ENCODE measurements around the gene GREB1L.
"Not testable (repeated sequence)": the region's sequence is repeated elsewhere in the genome, so short reads cannot be mapped to it uniquely, and the experiment has no call there.

Gene GREB1L

GRCh38 chr18:21264651-21265050 is 22.6 kb downstream of the GREB1L start:
- DNase-seq (ENCODE audit: low read depth) = no peak

- DNase-seq (ENCODE audit: low read depth) = no peak
Measured at GRCh38 chr18:21265971-21266673, 24.1 kb downstream of the GREB1L start.

- DNase-seq (ENCODE audit: low read depth) = no peak
Measured at GRCh38 chr18:21267400-21267799, 25.4 kb downstream of the GREB1L start.

DNA sequence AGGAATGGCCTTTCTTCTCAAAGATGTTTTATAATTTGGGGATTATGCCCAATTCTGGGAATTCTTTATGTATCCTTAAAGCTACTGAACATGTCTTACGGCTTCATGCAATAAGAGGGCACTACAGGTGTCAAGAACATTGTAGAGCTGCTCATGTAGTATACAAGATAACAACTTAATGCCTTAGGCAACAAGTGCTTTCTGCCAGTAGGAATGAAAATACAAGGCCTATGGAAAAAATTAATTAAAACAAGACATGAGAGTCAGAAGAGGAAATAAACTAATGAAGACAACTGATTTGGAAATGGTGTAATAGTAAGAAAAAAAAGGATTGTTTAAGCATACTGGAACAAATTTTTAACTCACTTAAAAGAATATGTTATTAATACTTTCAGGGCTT is 27.3 kb downstream of the GREB1L start:
- no peak for DNase-seq (ENCODE audit: low read depth)

- no peak for DNase-seq (ENCODE audit: low read depth)
Measured at GRCh38 chr18:21270453-21270852, 28.4 kb downstream of the GREB1L start.

DNA sequence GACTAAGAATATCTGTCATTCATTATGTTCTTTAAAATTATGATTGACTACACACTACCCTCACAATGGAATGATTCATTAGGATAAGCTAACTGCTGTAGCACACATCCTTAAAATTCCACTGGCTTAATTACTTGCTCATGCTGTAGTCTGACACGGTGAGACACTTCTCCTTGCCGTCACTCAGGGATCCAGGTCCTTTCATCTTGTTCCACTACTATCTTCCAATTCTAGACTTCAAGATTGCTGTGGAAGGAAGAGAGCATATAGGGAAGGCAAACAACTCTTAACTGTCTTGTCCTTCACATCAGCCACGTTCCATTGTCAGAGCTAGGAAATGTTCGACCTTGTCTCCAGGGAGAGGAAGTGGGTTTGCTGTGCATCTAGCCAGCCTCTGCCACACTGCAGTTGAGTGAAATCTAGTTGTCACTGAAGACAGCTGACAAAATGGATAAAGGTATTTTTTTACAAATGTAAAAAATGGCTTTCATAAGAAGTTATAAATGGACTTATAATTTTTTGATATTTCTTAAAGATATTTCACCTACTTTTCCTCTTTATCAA is 30.1 kb downstream of the GREB1L start:
- DNase-seq (ENCODE audit: low read depth) = no peak

DNA sequence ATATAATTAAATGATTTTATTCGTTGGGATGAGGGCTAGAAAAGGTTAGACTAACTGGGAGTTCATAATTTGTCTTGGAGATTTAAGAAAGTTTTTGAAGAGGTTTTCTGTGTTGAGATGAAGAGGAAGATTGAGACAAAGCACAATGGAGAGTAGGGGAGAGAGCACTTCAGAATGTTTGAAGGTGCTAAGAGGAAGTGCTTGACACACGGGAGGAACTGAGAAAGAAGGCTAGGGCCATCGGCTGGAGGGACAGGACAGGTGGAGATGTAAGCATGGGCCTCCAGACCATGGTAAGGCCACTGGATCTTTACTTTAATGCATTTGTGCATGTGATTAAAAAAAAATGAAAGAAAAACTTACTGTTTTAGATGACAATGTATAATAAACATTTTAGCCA is 31.5 kb downstream of the GREB1L start:
- DNase-seq (ENCODE audit: low read depth) = no peak

DNA sequence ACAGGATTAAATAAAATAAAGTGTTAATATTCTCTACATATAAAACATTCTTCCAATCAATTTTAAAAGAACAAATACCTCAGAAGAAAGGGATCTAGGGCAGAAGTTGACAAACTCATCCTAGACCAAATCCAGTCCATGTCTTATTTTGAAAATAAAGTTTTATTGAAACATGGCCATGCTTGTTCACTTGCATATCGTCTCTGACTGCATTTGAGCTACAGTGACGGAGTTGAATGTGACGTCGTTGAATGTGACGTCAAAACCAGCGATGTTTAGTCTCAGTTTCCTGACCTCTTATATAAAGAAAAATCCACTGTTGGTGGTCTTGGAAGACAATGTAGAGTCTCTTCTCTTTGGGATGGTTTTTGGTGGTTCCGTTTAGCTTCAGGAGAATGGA is 33.6 kb downstream of the GREB1L start:
- no peak for DNase-seq (ENCODE audit: low read depth)

GRCh38 chr18:21277578-21277977 is 35.5 kb downstream of the GREB1L start:
- DNase-seq (ENCODE audit: low read depth) = no peak

GRCh38 chr18:21278218-21278617 is 36.2 kb downstream of the GREB1L start:
- not testable (repeated sequence) for DNase-seq (ENCODE audit: low read depth)

- no peak for DNase-seq (ENCODE audit: low read depth)
Measured at GRCh38 chr18:21281603-21282002, 39.6 kb downstream of the GREB1L start.

DNA sequence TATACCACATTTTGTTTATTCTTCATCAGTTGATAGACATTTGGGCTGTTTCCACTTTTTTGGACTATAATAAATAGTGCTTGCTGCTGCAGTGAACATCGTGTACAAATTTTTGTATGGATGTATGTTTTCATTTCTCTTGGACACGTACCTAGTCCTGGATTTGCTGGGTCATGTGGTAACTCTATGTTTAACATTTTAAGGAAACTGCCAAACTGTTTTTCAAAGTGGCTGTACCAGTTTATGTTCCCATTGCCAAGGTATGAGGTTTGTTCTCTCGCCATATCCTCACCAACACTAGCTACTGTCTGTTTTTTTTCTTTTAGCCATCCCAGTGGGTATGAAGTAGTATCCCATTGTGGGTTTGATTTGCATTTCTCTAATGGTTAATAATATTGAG is 42.5 kb downstream of the GREB1L start:
- no peak for DNase-seq (ENCODE audit: low read depth)

DNA sequence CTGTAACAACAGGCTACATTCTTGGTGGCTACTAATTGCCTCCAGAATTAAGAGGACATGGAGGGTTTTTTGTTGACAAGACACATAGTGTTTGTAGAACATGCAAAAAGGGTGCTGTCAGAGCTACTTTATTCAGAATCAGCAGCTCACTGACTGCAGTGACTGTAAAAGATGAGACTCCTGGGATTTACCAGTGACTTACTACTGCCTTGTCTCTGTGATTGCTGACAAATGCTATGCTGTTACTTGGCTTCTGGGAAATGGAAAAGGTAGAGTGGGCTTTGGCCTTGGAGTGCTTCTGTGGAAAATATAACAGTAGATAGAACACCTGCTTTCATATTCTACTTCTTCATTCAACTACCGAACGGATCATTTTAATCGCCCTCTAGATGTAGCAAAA is 47.8 kb downstream of the GREB1L start:
- no peak for DNase-seq (ENCODE audit: low read depth)

- no peak for DNase-seq (ENCODE audit: low read depth)
Measured at GRCh38 chr18:21291106-21291505, 49.1 kb downstream of the GREB1L start.

GRCh38 chr18:21293479-21293878 is 51.4 kb downstream of the GREB1L start:
- no peak for DNase-seq (ENCODE audit: low read depth)

GRCh38 chr18:21295101-21295500 is 53.1 kb downstream of the GREB1L start:
- no peak for DNase-seq (ENCODE audit: low read depth)

GRCh38 chr18:21296045-21296444 is 54.0 kb downstream of the GREB1L start:
- DNase-seq (ENCODE audit: low read depth) = no peak

DNA sequence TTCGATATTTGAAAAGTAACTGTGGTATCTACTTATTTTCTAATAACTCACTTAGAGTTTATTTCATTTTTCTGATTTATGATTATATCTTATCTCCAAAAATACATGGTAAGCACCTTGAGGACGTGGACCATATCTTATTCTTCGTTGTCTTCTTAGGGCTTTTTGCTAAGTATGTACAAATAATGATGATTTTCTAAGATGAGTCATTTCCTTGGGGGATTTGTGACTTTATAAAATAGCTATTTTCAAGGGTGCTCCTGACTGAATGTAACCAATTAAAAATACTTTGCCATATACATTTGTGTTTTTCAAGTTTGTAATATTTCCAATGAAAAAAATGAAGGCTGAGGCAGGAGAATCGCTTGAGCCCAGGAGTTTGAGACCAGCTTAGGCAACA is 56.3 kb downstream of the GREB1L start:
- no peak for DNase-seq (ENCODE audit: low read depth)

- DNase-seq (ENCODE audit: low read depth) = no peak
Measured at GRCh38 chr18:21300035-21300907, 58.2 kb downstream of the GREB1L start.

DNA sequence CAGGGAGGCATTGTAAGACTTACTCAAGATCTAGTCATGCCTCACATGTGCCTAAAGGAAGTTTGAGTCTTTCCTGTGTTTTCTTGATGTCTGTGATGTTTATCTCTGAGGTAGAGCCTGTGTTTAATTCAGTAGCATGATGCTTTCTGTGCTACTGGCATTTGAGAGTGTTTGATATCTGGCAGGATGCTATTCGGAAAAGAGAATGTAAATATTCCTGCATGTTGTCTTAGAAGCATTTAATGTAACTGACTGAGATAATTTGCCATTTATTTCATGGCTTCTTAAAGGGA is 58.8 kb downstream of the GREB1L start:
- DNase-seq (ENCODE audit: low read depth) = no peak

- no peak for DNase-seq (ENCODE audit: low read depth)
Measured at GRCh38 chr18:21303445-21303844, 61.4 kb downstream of the GREB1L start.

DNA sequence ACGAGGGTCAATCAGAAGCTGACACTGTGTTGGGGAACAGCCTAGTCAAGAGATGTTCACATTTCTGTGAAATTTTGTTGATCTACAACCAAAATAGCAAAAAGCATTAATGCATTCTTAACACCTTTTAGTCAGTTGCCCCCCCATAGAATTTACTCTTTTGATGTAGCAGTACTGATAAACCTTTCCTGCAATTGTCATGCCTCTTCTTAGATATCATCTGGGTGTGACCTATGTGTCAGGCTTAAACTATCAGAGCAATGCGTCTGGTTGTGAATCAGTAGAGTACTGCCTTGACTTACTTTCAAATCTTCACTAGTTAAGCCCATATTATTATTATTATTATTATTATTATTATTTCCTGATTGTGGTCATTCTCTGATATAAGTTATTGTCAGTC is 61.9 kb downstream of the GREB1L start:
- no peak for DNase-seq (ENCODE audit: low read depth)

DNA sequence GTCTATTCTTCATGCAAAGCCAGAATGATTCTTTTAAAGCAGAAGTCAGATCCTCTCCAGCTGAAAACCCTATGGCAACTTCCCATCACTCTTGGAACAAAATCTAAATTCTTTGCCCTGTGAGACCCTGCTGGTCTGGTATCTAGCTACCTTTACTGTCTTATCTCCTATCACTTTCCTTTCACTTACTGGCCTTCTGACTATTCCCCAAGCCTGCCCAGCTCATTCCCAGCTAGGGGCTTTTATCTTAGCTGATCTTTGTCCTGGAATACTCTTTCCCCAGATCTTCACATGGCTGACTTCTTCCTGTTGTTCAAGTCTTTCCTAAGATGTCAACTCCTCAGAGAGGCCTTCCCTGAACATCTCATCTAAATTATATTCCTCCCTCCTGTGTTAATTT is 63.6 kb downstream of the GREB1L start:
- DNase-seq (ENCODE audit: low read depth) = no peak

Measured in CMK (cell line).